Panc1 (cell line): ENCODE results near the gene ACTG1. TPM values are rescaled to one million over a fixed set of nuclear protein-coding genes. Genes with fewer than 3 reads are reported as not detected.

Experiments
- ATAC-seq: fragments of 200-7000 bp; cut with Tn5 transposase; 2 replicates; pipeline ENCODE4 v1.9.1; 2020; ENCODE audit warnings: mild to moderate bottlenecking, moderate library complexity
- BruUV-seq: library from RNA; stranded (reverse); fragments of 400-500 nt; replicated peaks from 2 replicates; lab custom pipeline; 2021; lab: Mats Ljungman, UMichigan
- CTCF ChIA-PET: fragments of 300-600 bp; sonication (Branson Sonifier 250); formaldehyde crosslinking; loops from one replicate; lab custom pipeline; 2022; ENCODE audit warnings: antibody characterized with exemption; lab: Charles Lee
- POLR2A ChIA-PET: fragments of 300-600 bp; sonication (Branson Sonifier 250); formaldehyde crosslinking; loops from one replicate; lab custom pipeline; 2022; ENCODE audit warnings: antibody characterized with exemption; lab: Charles Lee
- DNase-seq: peaks from one replicate; pipeline ENCODE4 v3.0.0-alpha.2; 2010; ENCODE audit warnings: low read depth, low spot score
- H3K27ac ChIP-seq: 2 replicates; pipeline ENCODE4 v1.5.1; 2011; ENCODE audit warnings: mild to moderate bottlenecking, low read length, inconsistent platforms
- H3K27me3 ChIP-seq: fragments of 200-500 bp; sonication (Bioruptor generic); 2 replicates; pipeline ENCODE4 v1.6.0; 2014; ENCODE audit warnings: low read length, inconsistent platforms; ENCODE audit not compliant: control insufficient read depth, insufficient read depth
- H3K36me3 ChIP-seq: fragments of 200-500 bp; sonication (Bioruptor generic); 2 replicates; pipeline ENCODE4 v1.5.1; 2014; ENCODE audit warnings: inconsistent platforms, mild to moderate bottlenecking, low read length, moderate library complexity; ENCODE audit not compliant: control insufficient read depth, insufficient read depth
- H3K4me1 ChIP-seq: 2 replicates; pipeline ENCODE4 v1.5.1; 2011; ENCODE audit warnings: inconsistent platforms, mild to moderate bottlenecking, low read length, moderate library complexity; ENCODE audit not compliant: control insufficient read depth, insufficient read depth
- H3K4me3 ChIP-seq, 2 experiments: 2 replicates each; pipeline ENCODE4 v1.5.1; 2011 to 2012; ENCODE audit warnings: low read depth in 2 of 2, low read length in 2 of 2, mild to moderate bottlenecking in 2 of 2, inconsistent platforms in 1 of 2, moderate library complexity in 1 of 2
- H3K9me3 ChIP-seq: fragments of 200-500 bp; sonication (Bioruptor generic); 2 replicates; pipeline ENCODE4 v1.5.1; 2014; ENCODE audit warnings: low read depth, mild to moderate bottlenecking, inconsistent platforms, low read length, moderate library complexity; ENCODE audit not compliant: control insufficient read depth, insufficient read depth
- POLR2AphosphoS5 ChIP-seq: IDR thresholded peaks from 2 replicates; pipeline ENCODE4 v1.6.1; 2012; ENCODE audit warnings: mild to moderate bottlenecking, low read depth, low read length, moderate library complexity
- REST ChIP-seq, 2 experiments: IDR thresholded peaks; 2 replicates each; pipeline ENCODE4 v1.6.1; 2011 to 2012; ENCODE audit warnings: low read depth in 2 of 2, control low read depth in 1 of 2, low read length in 1 of 2, mild to moderate bottlenecking in 1 of 2, moderate library complexity in 1 of 2; ENCODE audit not compliant: insufficient read depth in 1 of 2
- SIN3A ChIP-seq: IDR thresholded peaks from 2 replicates; pipeline ENCODE4 v1.6.1; 2012; ENCODE audit warnings: low read depth, mild to moderate bottlenecking, low read length, moderate library complexity, borderline replicate concordance; ENCODE audit not compliant: insufficient read depth
- TCF7L2 ChIP-seq: IDR thresholded peaks from 2 replicates; pipeline ENCODE4 v1.6.1; 2011; ENCODE audit warnings: mild to moderate bottlenecking, low read depth, low read length, inconsistent platforms
- in situ Hi-C: cut with HindIII; loops from 2 replicates; pipeline ENCODE4 v1.10.0; 2016; ENCODE audit warnings: low sequenced_read_pairs, low pct_unique_long_range_greater_than_20kb
- intact Hi-C: fragments of 100-400 bp; cut with micrococcal nuclease; formaldehyde crosslinking; loops from one replicate; pipeline ENCODE4 v1.10.0; 2022; ENCODE audit not compliant: unreplicated experiment
- total RNA-seq: library from RNA; stranded (reverse); gene quantifications from one replicate; pipeline ENCODE4 v1.2.1, GENCODE V29; 2021; ENCODE audit not compliant: unreplicated experiment

The ACTG1 gene
- total RNA-seq, 1 experiment from 2014 or later: 4,502 TPM

GRCh38 chr17:81540676-81541027 is 28.1 kb upstream of the ACTG1 start:
- ATAC-seq (no peak), DNase-seq (no peak)
- no TSS peak for BruUV-seq
- no peak for TF ChIP-seq POLR2AphosphoS5
- ChIA-PET CTCF (no interaction called here), POLR2A (no interaction called here)
- H3K36me3 ChIP-seq: no peaks in the 10 kb centered on the region; the same call in none of the 2 replicates
- H3K9me3 ChIP-seq: no peaks in the 10 kb centered on the region
- in situ Hi-C loops (no loop called here), intact Hi-C loops (no loop called here)
- peaks cover 61% of the 10 kb centered on the region for H3K4me1 ChIP-seq
- no peaks in the 10 kb centered on the region for H3K27me3 ChIP-seq
- H3K4me3 ChIP-seq: no peak overlapping the region
- H3K27ac ChIP-seq: no peak overlapping the region; the same call in 1 of the 2 replicates

GRCh38 chr17:81539961-81540675 is 27.5 kb upstream of the ACTG1 start:
- ATAC-seq: no peak
- POLR2A ChIA-PET: no interaction called here

GRCh38 chr17:81539571-81539900 is 26.9 kb upstream of the ACTG1 start:
- H3K27me3 ChIP-seq: no peaks in the 10 kb centered on the region
- in situ Hi-C loops: no loop called here
- BruUV-seq: no TSS peak

More at GRCh38 chr17:81539961-81540675, 27.5 kb upstream of the ACTG1 start:
- intact Hi-C loops: no loop called here
- Histone ChIP-seq H3K36me3 (no peaks in the 10 kb centered on the region; the same call in 1 of the 2 replicates), H3K27me3 (no peaks in the 10 kb centered on the region), H3K27ac (peak overlapping the region; percentile 79), H3K4me1 (peaks cover 57% of the 10 kb centered on the region), H3K4me3 (no peak overlapping the region), H3K9me3 (no peaks in the 10 kb centered on the region)
- CTCF ChIA-PET: no interaction called here
- in situ Hi-C loops: no loop called here
- no peak for DNase-seq
- TSS peak; percentile 36 for BruUV-seq
- TF ChIP-seq POLR2AphosphoS5 (peak; percentile 50; the same call in 1 of the 2 replicates), SIN3A (no peak), TCF7L2 (no peak)

More at GRCh38 chr17:81539571-81539900, 26.9 kb upstream of the ACTG1 start:
- DNase-seq (no peak), ATAC-seq (no peak)
- H3K27ac ChIP-seq: peak overlapping the region; percentile 79
- no peaks in the 10 kb centered on the region for H3K9me3 ChIP-seq
- ChIA-PET CTCF (no interaction called here), POLR2A (no interaction called here)
- TF ChIP-seq SIN3A (no peak), REST (IDR thresholded peaks at IDR 0.05; ENCODE audit: insufficient read depth in 1 of 2, low read depth in 2 of 2, low read length in 1 of 2) (no peak), POLR2AphosphoS5 (peak; percentile 3; the same call in 1 of the 2 replicates)
- no peaks in the 10 kb centered on the region; the same call in 1 of the 2 replicates for H3K36me3 ChIP-seq
- H3K4me3 ChIP-seq: no peak overlapping the region
- peaks cover 55% of the 10 kb centered on the region for H3K4me1 ChIP-seq
- intact Hi-C loops: no loop called here
